Measurements from ENCODE around the gene MICALL1.

MICALL1 gene

GRCh38 chr22:37982938-37983859, 77.1 kb downstream of the MICALL1 start:
- DNase-seq (ENCODE audit: low read depth in 2 of 3, low spot score in 2 of 3): no peak

DNA sequence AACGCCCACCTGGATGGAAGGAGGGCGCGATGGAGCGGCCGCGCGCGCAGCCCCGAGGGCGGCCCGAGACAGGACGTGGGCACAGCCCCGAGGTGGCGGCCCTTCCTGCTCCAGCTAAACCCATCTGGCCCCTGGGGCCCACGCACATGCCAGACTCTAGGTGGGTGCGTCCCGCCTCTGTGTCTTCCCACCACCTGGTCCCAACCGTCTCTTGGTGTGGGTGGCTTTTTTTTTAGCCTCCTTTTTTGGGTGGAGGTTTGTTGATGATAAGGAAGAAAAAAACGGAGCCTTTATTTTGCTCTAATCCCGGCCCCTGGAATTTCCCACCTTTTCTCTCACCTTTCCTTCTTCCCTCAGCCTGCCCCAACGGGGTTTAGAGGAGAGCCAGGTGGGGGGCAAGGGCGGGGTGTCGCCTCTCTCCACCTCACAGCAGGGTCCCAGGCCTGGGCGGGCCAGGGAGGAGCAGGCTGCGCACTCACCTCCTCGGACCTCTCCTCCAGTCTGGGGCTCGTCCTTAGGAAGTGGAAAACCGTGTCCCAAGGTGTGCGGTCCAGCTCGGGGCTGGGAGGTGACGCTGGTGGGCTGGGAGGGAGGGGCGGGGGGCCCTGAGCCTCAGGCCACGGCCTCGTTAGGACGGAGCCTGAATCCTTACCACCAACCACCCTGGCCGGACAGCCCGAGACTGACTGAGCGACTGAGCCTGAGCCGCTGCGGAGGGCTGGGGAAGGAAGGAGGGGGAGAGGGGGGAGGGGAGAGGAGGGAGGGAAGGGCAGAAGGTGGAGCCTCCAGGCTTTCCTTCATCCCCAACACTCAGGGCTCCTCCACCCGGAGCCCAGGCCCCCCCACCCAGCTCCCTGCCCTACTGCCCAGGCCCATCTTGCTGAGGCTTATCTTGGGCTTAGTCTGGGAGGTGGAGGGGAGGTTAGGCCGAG, 78.0 kb downstream of the MICALL1 start, which contains the start of gene SOX10:
SOX10 (minus strand) TSS at position 696 of the 932 bp plus-strand sequence. CDS start 771 bp downstream, outside the sequence.
- no peak for DNase-seq (ENCODE audit: low read depth in 2 of 3, low spot score in 2 of 3)

- no peak for DNase-seq (ENCODE audit: low read depth in 2 of 3, low spot score in 2 of 3)
These were observed 79.0 kb downstream of the MICALL1 start for GRCh38 chr22:37985050-37985585.

- DNase-seq (ENCODE audit: low read depth in 2 of 3, low spot score in 2 of 3): no peak
These were observed 79.7 kb downstream of the MICALL1 start for GRCh38 chr22:37985751-37986281.

DNA sequence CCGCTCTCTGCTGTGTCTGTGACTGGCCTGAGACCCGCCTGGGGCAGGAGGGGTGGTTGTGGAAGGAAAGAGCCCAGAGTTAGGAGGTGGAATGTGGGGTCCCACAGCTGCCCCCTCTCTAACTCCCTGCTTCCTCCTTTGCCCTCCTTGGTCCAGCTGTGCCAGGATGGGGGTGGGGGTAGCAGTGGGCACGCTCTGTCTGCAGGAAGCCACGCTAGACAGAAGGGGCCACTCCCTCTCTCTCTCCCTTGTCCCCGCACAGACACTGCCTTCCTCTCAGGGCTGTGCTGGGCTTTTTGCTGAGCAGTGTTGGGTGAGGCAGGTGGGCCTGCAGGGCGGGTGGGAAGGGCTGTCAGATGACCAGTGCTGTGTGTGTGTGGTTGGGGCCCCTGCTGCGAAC, 80.3 kb downstream of the MICALL1 start:
- DNase-seq (ENCODE audit: low read depth in 2 of 3, low spot score in 2 of 3): no peak

GRCh38 chr22:37989146-37990045, 83.3 kb downstream of the MICALL1 start:
- DNase-seq (ENCODE audit: low read depth in 2 of 3, low spot score in 2 of 3): no peak

DNA sequence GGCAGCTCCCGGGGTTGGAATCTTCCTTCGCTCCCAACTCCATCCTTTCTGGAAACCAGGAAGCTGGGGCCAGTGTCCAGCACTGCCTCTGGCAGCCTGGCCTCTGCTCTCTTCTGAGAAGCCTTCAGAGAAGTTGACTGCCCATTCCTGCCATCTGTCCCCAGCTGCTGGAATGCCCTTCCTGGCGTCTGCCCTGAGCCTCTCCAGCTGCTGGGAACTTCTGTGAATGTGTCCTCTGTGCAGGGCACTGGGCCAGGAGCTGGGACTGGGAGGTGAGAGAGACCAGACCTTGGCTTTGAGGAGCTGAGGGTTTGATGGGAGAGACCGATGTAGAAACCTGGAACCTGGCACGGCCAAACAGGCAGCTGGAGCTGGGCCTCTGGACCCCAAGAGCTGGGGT, 84.2 kb downstream of the MICALL1 start:
- no peak for DNase-seq (ENCODE audit: low read depth in 2 of 3, low spot score in 2 of 3)

DNA sequence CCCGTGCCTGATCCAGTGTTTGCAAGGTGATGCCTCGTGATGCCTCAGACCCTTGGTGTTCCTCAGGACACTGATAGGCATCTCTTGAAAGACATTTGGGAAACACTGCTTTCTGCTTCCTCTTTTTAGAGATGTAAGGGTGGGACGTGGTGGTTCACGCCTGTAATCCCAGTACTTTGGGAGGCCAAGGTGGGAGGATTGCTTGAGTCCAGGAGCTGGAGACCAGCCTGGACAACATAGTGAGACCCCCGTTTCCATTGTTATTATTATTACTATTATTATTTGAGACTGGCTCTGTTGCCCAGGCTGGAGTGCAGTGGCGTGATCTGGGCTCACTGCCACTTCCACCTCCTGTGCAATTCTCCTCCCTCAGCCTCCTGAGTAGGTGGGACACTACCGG, 84.8 kb downstream of the MICALL1 start:
- DNase-seq (ENCODE audit: low read depth in 2 of 3, low spot score in 2 of 3): no peak

DNA sequence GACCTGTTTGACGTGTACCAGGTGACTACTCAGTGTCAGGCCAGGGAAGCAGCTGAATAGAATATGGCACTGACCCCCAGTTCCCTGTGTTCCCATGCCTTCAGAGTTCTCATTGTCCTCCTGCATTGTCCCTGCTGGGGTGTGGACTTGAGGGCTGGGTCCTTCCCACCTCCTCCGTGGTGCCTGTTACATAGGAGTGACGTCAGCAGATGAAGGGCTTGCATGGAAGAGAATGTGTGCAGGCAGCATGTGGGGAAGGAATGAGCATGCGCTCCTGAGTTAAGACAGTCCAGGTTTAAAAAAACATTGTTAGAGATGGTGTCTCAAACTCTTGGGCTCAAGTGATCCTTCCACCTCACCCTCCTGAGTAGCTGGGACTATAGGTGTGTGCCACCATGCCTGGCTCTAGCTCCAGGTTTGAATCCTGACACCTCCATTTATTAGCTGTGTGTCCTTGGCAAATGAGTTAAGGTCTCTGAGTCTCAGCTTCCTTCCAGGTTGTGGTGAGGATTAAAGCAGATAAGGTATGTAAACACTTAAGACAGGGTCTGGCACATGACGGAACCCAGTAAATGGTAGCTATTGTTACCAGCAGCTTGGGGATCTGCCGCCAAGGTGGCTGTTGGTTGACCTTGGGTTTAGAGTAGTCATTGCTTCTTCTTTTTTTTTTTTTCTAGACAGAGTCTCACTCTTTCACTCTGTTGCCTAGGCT, 85.8 kb downstream of the MICALL1 start:
- DNase-seq (ENCODE audit: low read depth in 2 of 3, low spot score in 2 of 3): no peak

Data from activated CD8-positive, alpha-beta memory T cell treated with anti-CD3 and anti-CD28 coated beads for 48 hours (primary cell).